CD4-positive, alpha-beta T cell (primary cell): Measurements from ENCODE around the gene PHKB. TPM values are rescaled to one million over a fixed set of nuclear protein-coding genes. Genes with fewer than 3 reads are reported as not detected.

Experiments
- ATAC-seq: fragments of 200-7000 bp; cut with Tn5 transposase; one replicate; pipeline ENCODE4 v1.10.0; 2022; ENCODE audit warnings: mild to moderate bottlenecking; ENCODE audit not compliant: poor library complexity
- CTCF ChIA-PET: fragments of 350-600 bp; sonication (Branson Sonifier 250); formaldehyde crosslinking; loops from one replicate; lab custom pipeline; 2021; ENCODE audit warnings: antibody characterized with exemption, inconsistent platforms; lab: Charles Lee
- POLR2A ChIA-PET: fragments of 350-600 bp; sonication (Branson Sonifier 250); formaldehyde crosslinking; loops from one replicate; lab custom pipeline; 2021; ENCODE audit warnings: antibody characterized with exemption, inconsistent platforms; lab: Charles Lee
- DNase-seq, 14 experiments: peaks; one replicate each; pipeline ENCODE4 v3.0.0-alpha.2; 2013 to 2020; ENCODE audit warnings: mixed read lengths in 2 of 14
- H3K27ac ChIP-seq, 2 donors: one replicate each; pipeline versions ENCODE4 v1.5.1 to v1.7.0; 2013; ENCODE audit warnings: low read length in 2 of 2, low read depth in 1 of 2, mild to moderate bottlenecking in 1 of 2
- H3K27me3 ChIP-seq, 2 experiments: 1 replicate in 1 of 2; 2 replicates in 1 of 2; pipeline versions ENCODE4 v1.6.1 to v1.7.0; 2013; ENCODE audit warnings: low read length in 2 of 2, control low read depth in 1 of 2, mild to moderate bottlenecking in 1 of 2, moderate library complexity in 1 of 2; ENCODE audit not compliant: insufficient read depth in 2 of 2, control insufficient read depth in 1 of 2
- H3K36me3 ChIP-seq: one replicate; pipeline ENCODE4 v1.6.1; 2013; ENCODE audit warnings: low read length, control low read depth; ENCODE audit not compliant: insufficient read depth
- H3K4me1 ChIP-seq: one replicate; pipeline ENCODE4 v1.6.1; 2013; ENCODE audit warnings: low read length, control low read depth; ENCODE audit not compliant: insufficient read depth
- H3K4me3 ChIP-seq: one replicate; pipeline ENCODE4 v1.5.1; 2013; ENCODE audit warnings: mild to moderate bottlenecking, low read length, moderate library complexity
- H3K9me3 ChIP-seq, 2 experiments: 1 replicate in 1 of 2; 2 replicates in 1 of 2; pipeline versions ENCODE4 v1.6.1 to v1.7.0; 2013; ENCODE audit warnings: low read length in 2 of 2, mild to moderate bottlenecking in 2 of 2, control low read depth in 1 of 2, moderate library complexity in 1 of 2; ENCODE audit not compliant: control insufficient read depth in 1 of 2, insufficient read depth in 1 of 2
- H3K27ac Mint-ChIP-seq: one replicate; pipeline ENCODE4 v1.8.0; 2020; ENCODE audit warnings: mixed read lengths
- H3K27me3 Mint-ChIP-seq: one replicate; pipeline ENCODE4 v1.8.0; 2021; ENCODE audit warnings: mixed read lengths
- H3K36me3 Mint-ChIP-seq: one replicate; pipeline ENCODE4 v1.8.0; 2021; ENCODE audit warnings: low read depth, mixed read lengths
- H3K4me1 Mint-ChIP-seq: one replicate; pipeline ENCODE4 v1.8.0; 2021; ENCODE audit warnings: low read depth, mixed read lengths
- H3K4me3 Mint-ChIP-seq: one replicate; pipeline ENCODE4 v1.8.0; 2020; ENCODE audit warnings: mild to moderate bottlenecking, mixed read lengths
- H3K9me3 Mint-ChIP-seq: one replicate; pipeline ENCODE4 v1.8.0; 2020; ENCODE audit warnings: mixed read lengths
- CTCF ChIP-seq: fragments of 200-600 bp; IDR thresholded peaks from one replicate; pipeline ENCODE4 v1.8.0; 2022; ENCODE audit warnings: antibody characterized with exemption, mild to moderate bottlenecking
- intact Hi-C, 2 experiments: fragments of 100-400 bp; cut with DNase I in 1 of 2; cut with micrococcal nuclease in 1 of 2; formaldehyde crosslinking; loops; one replicate each; pipeline versions ENCODE4 v1.15.1 to v1.9.0; 2023 to 2025; cut with DNase I, micrococcal nuclease
- total RNA-seq, 174 experiments: library from RNA in 2 of 174; stranded (reverse) in 2 of 174; gene quantifications; one replicate each; pipeline ENCODE4 v1.2.3 and lab custom pipeline; 2021 to 2026

Gene PHKB
- total RNA-seq, 2 experiments from 2014 or later = 28.8 to 31.3 TPM

- no peak overlapping the region for H3K4me3 ChIP-seq
- peaks cover 8% of the 10 kb centered on the region for H3K9me3 Mint-ChIP-seq
- POLR2A ChIA-PET = no interaction called here
- H3K27me3 Mint-ChIP-seq = no peaks in the 10 kb centered on the region
- H3K4me1 ChIP-seq = peaks cover 32% of the 10 kb centered on the region
- ATAC-seq (no peak), DNase-seq (no peak)
- peaks cover 76% of the 10 kb centered on the region for H3K36me3 Mint-ChIP-seq
- no peak overlapping the region for H3K27ac ChIP-seq
- H3K4me1 Mint-ChIP-seq = peaks cover 57% of the 10 kb centered on the region
- intact Hi-C loops = no loop called here
- H3K27ac Mint-ChIP-seq = no peak overlapping the region
- H3K36me3 ChIP-seq = no peaks in the 10 kb centered on the region
- H3K4me3 Mint-ChIP-seq = no peak overlapping the region
- CTCF ChIA-PET = no interaction called here
- H3K9me3 ChIP-seq = peaks cover 0 to 7% of the 10 kb centered on the region in 2 experiments
- no peak for TF ChIP-seq CTCF
- H3K27me3 ChIP-seq = no peaks in the 10 kb centered on the region
These were observed 109.9 kb downstream of the PHKB start for GRCh38 chr16:47571049-47571448.

GRCh38 chr16:47571711-47572110 is 110.6 kb downstream of the PHKB start:
- Mint-ChIP-seq H3K36me3 (peaks cover 76% of the 10 kb centered on the region), H3K4me3 (no peak overlapping the region), H3K4me1 (peaks cover 56% of the 10 kb centered on the region), H3K27ac (no peak overlapping the region), H3K9me3 (peaks cover 4% of the 10 kb centered on the region), H3K27me3 (no peaks in the 10 kb centered on the region)
- intact Hi-C loops = no loop called here
- no peaks in the 10 kb centered on the region for H3K36me3 ChIP-seq
- H3K4me1 ChIP-seq = peaks cover 28% of the 10 kb centered on the region
- DNase-seq (no peak), ATAC-seq (no peak)
- H3K4me3 ChIP-seq = no peak overlapping the region
- CTCF ChIA-PET = no interaction called here
- no peak overlapping the region for H3K27ac ChIP-seq
- no peak for TF ChIP-seq CTCF
- no peaks in the 10 kb centered on the region for H3K27me3 ChIP-seq
- H3K9me3 ChIP-seq = peaks cover 0 to 7% of the 10 kb centered on the region in 2 experiments
- POLR2A ChIA-PET = no interaction called here

GRCh38 chr16:47574091-47575054 is 113.2 kb downstream of the PHKB start:
- Mint-ChIP-seq H3K4me1 (peaks cover 29% of the 10 kb centered on the region), H3K36me3 (peaks cover 67% of the 10 kb centered on the region), H3K27ac (peak overlapping the region; percentile 19), H3K9me3 (peaks cover 2% of the 10 kb centered on the region), H3K4me3 (no peak overlapping the region), H3K27me3 (no peaks in the 10 kb centered on the region)
- no peak for TF ChIP-seq CTCF
- intact Hi-C loops = no loop called here
- peaks cover 0 to 7% of the 10 kb centered on the region in 2 experiments for H3K9me3 ChIP-seq
- H3K4me1 ChIP-seq = peaks cover 28% of the 10 kb centered on the region
- H3K27ac ChIP-seq = peak overlapping the region in 1 of 2 donors; percentile 0
- ChIA-PET POLR2A (no interaction called here), CTCF (no interaction called here)
- DNase-seq (peak in 4 of 14 experiments; percentile 6 to 60 (median 16)), ATAC-seq (no peak)
- H3K36me3 ChIP-seq = no peaks in the 10 kb centered on the region
- no peak overlapping the region for H3K4me3 ChIP-seq
- H3K27me3 ChIP-seq = no peaks in the 10 kb centered on the region
